ENCODE results near the gene ASAH2B.
A peak's percentile ranks its signal among the peaks of the same experiment; 100 is the strongest.
"Not testable (repeated sequence)": the region's sequence is repeated elsewhere in the genome, so short reads cannot be mapped to it uniquely, and the experiment has no call there.

ASAH2B gene

DNA sequence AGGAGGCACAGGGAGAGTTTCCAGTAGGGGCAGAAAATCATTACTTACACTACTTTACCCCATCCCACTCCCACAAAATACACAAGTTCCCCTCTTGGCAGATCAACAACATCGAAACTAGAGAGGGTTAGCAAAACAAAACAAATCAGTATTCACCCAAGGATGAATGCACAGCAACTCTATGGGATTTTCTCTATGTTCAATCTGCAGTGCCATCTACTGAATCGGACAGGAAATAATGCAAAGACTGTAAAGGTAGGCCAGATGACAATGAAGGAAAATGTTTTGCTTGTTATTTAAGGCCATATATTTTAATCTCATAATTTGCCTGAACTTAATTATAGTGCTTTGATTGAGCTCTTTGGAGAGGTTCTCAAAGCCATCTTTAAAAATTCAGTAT lies 35.1 kb downstream of the ASAH2B start:
- not testable (repeated sequence) for H3K4me2 ChIP-seq (ENCODE audit: low read depth, low read length); H3K27ac ChIP-seq (ENCODE audit: low read length); H3K79me2 ChIP-seq (ENCODE audit: low read length); H3K36me3 ChIP-seq (replicated peaks; ENCODE audit: insufficient read depth, low read length); H3K9ac ChIP-seq (ENCODE audit: low read length); H3K9me3 ChIP-seq (replicated peaks; ENCODE audit: insufficient read depth, low read length); DNase-seq; H3F3A ChIP-seq (ENCODE audit: insufficient read depth, low read length); H3K27me3 ChIP-seq (replicated peaks; ENCODE audit: insufficient read depth, low read length); H2AFZ ChIP-seq (ENCODE audit: low read length); H3K4me3 ChIP-seq (ENCODE audit: low read length); H4K20me1 ChIP-seq (ENCODE audit: insufficient read depth, low read length); H3K9me2 ChIP-seq (replicated peaks; ENCODE audit: insufficient read depth, low read length); H3K4me1 ChIP-seq (ENCODE audit: low read length)

DNA sequence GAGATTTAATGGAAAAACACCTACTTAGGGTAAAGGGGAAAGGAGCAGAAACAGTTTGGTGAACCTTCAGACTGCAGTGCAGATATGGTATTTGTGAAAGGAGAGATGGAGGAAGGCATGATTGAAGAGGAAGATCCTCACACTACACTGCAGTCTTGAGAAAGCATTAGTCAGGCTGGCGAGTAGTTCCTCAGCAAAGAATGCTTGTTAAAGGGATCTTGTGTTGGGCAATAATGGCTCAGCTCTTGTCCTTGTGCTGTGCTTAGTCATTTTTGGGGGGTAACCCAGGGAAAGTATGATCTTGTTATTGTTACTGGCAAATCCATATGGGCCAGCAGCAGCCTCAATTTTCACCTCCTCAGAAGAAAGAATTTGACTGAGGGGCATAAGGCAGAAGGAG lies 40.3 kb downstream of the ASAH2B start:
- not testable (repeated sequence) for H3K9me3 ChIP-seq (replicated peaks; ENCODE audit: insufficient read depth, low read length); H3K27me3 ChIP-seq (replicated peaks; ENCODE audit: insufficient read depth, low read length); H3K27ac ChIP-seq (ENCODE audit: low read length); H2AFZ ChIP-seq (ENCODE audit: low read length); H3K36me3 ChIP-seq (replicated peaks; ENCODE audit: insufficient read depth, low read length); H3K4me2 ChIP-seq (ENCODE audit: low read depth, low read length); H3K79me2 ChIP-seq (ENCODE audit: low read length); H3K9me2 ChIP-seq (replicated peaks; ENCODE audit: insufficient read depth, low read length); H3K4me3 ChIP-seq (ENCODE audit: low read length); H3F3A ChIP-seq (ENCODE audit: insufficient read depth, low read length); DNase-seq; H3K4me1 ChIP-seq (ENCODE audit: low read length); H3K9ac ChIP-seq (ENCODE audit: low read length); H4K20me1 ChIP-seq (ENCODE audit: insufficient read depth, low read length)

DNA sequence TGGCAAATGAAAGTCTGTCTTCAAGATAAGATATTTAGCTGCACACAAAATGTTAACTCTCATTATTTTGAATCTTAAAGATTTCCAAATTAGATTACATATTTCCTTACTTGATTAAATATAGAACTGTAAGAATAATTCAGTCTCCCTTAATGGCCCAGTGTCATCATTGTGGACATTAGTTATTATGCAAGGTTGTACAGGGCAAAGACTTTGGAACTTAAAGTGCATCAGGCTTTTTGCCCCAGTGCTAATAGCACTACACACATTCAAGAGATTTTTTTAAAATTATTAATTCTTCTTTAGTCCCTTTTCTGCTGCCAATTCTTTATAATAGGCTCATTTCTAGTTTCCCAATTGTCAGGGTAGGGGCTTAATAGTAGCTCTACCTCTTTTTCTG lies 42.3 kb downstream of the ASAH2B start:
- H3F3A ChIP-seq (ENCODE audit: insufficient read depth, low read length); H3K4me2 ChIP-seq (ENCODE audit: low read depth, low read length); H2AFZ ChIP-seq (ENCODE audit: low read length); H3K9me2 ChIP-seq (replicated peaks; ENCODE audit: insufficient read depth, low read length); H3K79me2 ChIP-seq (ENCODE audit: low read length); H3K9ac ChIP-seq (ENCODE audit: low read length); H3K4me3 ChIP-seq (ENCODE audit: low read length); H3K9me3 ChIP-seq (replicated peaks; ENCODE audit: insufficient read depth, low read length); H3K27me3 ChIP-seq (replicated peaks; ENCODE audit: insufficient read depth, low read length); H3K4me1 ChIP-seq (ENCODE audit: low read length); H4K20me1 ChIP-seq (ENCODE audit: insufficient read depth, low read length); H3K36me3 ChIP-seq (replicated peaks; ENCODE audit: insufficient read depth, low read length); DNase-seq; H3K27ac ChIP-seq (ENCODE audit: low read length): not testable (repeated sequence)

DNA sequence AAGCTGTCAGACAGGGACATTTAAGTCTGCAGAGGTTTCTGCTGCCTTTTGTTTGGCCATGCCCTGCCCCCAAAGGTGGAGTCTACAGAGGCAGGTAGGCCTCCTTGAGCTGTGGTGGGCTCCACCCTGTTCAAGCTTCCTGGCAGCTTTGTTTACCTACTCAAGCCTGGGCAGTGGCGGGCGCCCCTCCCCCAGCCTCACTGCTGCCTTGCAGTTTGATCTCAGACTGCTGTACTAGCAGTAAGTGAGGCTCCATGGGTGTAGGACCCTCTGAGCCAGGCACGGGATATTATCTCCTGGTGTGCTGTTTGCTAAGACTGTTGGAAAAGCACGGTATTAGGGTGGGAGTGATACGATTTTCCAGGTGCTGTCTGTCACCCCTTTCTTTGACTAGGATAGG lies 48.2 kb downstream of the ASAH2B start:
- not testable (repeated sequence) for H3K9me3 ChIP-seq (replicated peaks; ENCODE audit: insufficient read depth, low read length); H3K27ac ChIP-seq (ENCODE audit: low read length); DNase-seq; H3K4me1 ChIP-seq (ENCODE audit: low read length); H3K36me3 ChIP-seq (replicated peaks; ENCODE audit: insufficient read depth, low read length); H4K20me1 ChIP-seq (ENCODE audit: insufficient read depth, low read length); H3K9ac ChIP-seq (ENCODE audit: low read length); H3K27me3 ChIP-seq (replicated peaks; ENCODE audit: insufficient read depth, low read length); H3K9me2 ChIP-seq (replicated peaks; ENCODE audit: insufficient read depth, low read length); H3K4me3 ChIP-seq (ENCODE audit: low read length); H3K79me2 ChIP-seq (ENCODE audit: low read length); H2AFZ ChIP-seq (ENCODE audit: low read length); H3F3A ChIP-seq (ENCODE audit: insufficient read depth, low read length); H3K4me2 ChIP-seq (ENCODE audit: low read depth, low read length)

DNA sequence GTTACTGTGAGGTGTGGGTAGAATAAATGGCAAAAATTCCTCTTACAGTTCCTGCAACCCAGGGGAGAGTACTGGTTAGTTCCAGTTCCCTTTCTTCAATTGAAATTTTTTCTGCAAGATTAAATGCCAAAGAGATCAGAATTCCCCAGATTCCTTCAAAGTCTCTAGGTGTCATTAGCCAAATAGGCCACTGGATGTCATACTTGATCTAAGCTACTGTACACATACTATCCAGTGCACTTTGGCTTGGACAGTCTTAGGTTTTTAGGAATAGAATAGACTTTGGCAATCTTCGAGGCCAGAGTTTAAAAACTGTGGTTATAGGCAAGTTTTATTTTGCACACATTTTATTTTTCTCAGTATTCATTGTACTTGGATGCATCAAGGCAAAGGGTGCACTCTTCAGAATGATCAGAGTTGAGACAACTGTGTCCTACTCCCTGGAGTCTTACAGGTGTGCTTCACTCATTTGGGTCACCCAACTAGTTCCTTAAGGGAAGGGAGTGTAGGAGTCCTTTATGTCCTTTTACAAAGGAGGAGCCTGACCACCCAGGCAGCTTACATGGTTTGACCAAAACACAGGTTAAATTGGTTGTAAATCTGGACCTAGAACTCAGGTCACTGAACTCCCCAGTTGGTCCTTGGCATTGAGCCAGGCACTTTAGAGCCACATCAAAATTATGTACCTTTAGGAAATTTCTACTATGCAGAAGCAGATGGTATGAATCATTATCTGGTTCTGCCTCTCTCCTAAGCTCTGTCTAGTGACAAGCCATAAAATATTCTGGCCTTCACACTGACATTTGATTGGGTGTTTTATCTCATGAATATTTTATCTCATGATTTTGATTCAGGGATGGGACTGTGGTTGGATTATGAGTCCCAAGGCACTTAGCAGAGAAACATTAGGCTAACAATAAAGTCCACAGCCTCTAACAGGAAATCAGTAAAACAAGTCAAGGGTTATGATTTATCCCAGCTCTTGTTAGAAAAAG lies 49.5 kb downstream of the ASAH2B start:
- Histone ChIP-seq H4K20me1 (ENCODE audit: insufficient read depth, low read length) (no peaks in the 10 kb centered on the region), H3K36me3 (replicated peaks; ENCODE audit: insufficient read depth, low read length) (no peaks in the 10 kb centered on the region), H3K9me2 (replicated peaks; ENCODE audit: insufficient read depth, low read length) (no peaks in the 10 kb centered on the region), H3K4me3 (ENCODE audit: low read length) (no peak overlapping the region), H2AFZ (ENCODE audit: low read length) (no peak overlapping the region), H3K4me2 (ENCODE audit: low read depth, low read length) (no peak overlapping the region), H3K9me3 (replicated peaks; ENCODE audit: insufficient read depth, low read length) (no peaks in the 10 kb centered on the region), H3K79me2 (ENCODE audit: low read length) (no peaks in the 10 kb centered on the region), H3K27me3 (replicated peaks; ENCODE audit: insufficient read depth, low read length) (no peaks in the 10 kb centered on the region), H3K9ac (ENCODE audit: low read length) (no peak overlapping the region), H3F3A (ENCODE audit: insufficient read depth, low read length) (no peaks in the 10 kb centered on the region), H3K27ac (ENCODE audit: low read length) (no peak overlapping the region), H3K4me1 (ENCODE audit: low read length) (no peaks in the 10 kb centered on the region)
- TF ChIP-seq, protein P1, sequence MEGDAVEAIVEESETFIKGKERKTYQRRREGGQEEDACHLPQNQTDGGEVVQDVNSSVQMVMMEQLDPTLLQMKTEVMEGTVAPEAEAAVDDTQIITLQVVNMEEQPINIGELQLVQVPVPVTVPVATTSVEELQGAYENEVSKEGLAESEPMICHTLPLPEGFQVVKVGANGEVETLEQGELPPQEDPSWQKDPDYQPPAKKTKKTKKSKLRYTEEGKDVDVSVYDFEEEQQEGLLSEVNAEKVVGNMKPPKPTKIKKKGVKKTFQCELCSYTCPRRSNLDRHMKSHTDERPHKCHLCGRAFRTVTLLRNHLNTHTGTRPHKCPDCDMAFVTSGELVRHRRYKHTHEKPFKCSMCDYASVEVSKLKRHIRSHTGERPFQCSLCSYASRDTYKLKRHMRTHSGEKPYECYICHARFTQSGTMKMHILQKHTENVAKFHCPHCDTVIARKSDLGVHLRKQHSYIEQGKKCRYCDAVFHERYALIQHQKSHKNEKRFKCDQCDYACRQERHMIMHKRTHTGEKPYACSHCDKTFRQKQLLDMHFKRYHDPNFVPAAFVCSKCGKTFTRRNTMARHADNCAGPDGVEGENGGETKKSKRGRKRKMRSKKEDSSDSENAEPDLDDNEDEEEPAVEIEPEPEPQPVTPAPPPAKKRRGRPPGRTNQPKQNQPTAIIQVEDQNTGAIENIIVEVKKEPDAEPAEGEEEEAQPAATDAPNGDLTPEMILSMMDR (IDR thresholded peaks at IDR 0.05; ENCODE audit: low read length) = peak; percentile 53
- TF ChIP-seq EZH2 (optimal IDR thresholded peaks at IDR 0.05; ENCODE audit: low read depth, low read length) = no peak
- no peak for TF ChIP-seq EZH2phosphoT487 (IDR thresholded peaks at IDR 0.05; ENCODE audit: low read length)
- DNase-seq = no peak
